GM12878 (cell line): ENCODE results near the gene RNF11. TPM values are rescaled to one million over a fixed set of nuclear protein-coding genes. Genes with fewer than 3 reads are reported as not detected.

Experiments
- polyA plus RNA-seq, 11 experiments: library from polyadenylated mRNA; depleted of rRNA in 4 of 11; unstranded in 6 of 11; stranded (reverse) in 5 of 11; fragments of >200 nt; fragmentation: Nextera tagmentation in 4 of 11; fragmentation: Illumina TruSeq in 1 of 11; extraction: Ambion mirVana in 4 of 11; extraction: Trizol in 1 of 11; gene quantifications; 1 replicate in 1 of 11; 2 replicates in 10 of 11; pipeline versions ENCODE4 v1.2.1 to v1.2.3, GENCODE V29; 2011 to 2016; ENCODE audit warnings: inconsistent platforms in 2 of 11, missing spikeins in 2 of 11, low read depth in 1 of 11
- total RNA-seq, 4 experiments: library from RNA; depleted of rRNA in 3 of 4; stranded (reverse); fragments of >200 nt in 3 of 4; fragmentation: Illumina TruSeq in 1 of 4; extraction: Trizol in 1 of 4; gene quantifications; 2 replicates each; pipeline versions ENCODE4 v1.2.1 to v1.2.3, GENCODE V29; 2013 to 2021
- TF ChIP-seq, protein P1 (sequence below): fragments of 450-650 bp; IDR thresholded peaks from 2 replicates; pipeline ENCODE4 v1.6.1; 2017; ENCODE audit warnings: antibody characterized with exemption, mild to moderate bottlenecking, moderate library complexity
- TF ChIP-seq, protein P2 (sequence below): fragments of 450-650 bp; formaldehyde crosslinking; IDR thresholded peaks from 2 replicates; pipeline ENCODE4 v1.4.0; 2022; ENCODE audit warnings: mild to moderate bottlenecking, moderate library complexity
- TF ChIP-seq, protein P3 (sequence below): fragments of 450-650 bp; IDR thresholded peaks from 2 replicates; pipeline ENCODE4 v1.6.1; 2018; ENCODE audit warnings: borderline replicate concordance, mild to moderate bottlenecking; ENCODE audit not compliant: partially characterized antibody

The RNF11 gene
- total and polyA plus RNA-seq, 10 of the 15 experiments (the other 5 are each of a cell fraction or from before 2014, with no cell fraction given): 9.5 to 43.6 (median 32.3) TPM

DNA sequence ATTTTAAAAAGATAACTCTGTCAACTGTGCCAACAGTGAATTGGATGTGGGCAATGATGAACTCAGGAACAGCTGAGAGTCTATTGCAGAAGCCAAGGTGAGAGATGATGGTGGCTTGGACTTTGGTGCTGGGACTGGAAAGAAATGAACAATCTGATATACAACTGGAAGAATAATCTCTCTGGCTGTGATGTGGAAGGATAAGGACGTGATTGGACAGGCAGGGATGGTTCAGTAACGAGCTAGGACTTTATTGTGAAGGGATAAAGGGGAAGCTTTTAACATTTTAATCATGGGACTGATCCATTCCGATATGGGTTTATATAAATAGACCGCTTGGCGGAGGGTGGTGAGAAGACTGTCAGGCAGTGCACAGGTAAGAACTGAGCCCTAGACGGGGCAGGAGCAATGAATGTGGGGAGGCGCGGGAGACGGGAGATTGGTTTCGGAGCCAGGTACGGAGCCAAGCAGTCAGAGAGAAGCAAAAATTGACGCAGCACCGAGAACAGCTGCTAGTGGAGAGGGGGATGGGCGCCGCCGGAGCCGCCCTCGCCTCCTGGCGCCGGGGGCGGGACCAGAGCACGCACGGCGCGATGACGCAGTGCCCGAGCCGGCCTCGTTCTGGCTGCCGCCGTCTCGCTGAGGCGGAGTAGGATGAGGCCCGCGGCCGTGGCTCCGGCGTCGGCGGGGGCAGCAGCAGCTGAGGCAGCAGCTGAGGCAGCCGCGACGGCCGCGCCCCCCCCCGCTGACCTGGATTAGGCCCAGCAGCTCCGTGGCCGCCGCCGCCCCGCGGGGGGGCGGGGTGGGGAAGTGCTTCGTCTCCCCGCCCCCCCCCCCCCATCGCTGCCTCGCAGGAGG, at the start of gene RNF11 (continued):
- TF ChIP-seq, protein P1, sequence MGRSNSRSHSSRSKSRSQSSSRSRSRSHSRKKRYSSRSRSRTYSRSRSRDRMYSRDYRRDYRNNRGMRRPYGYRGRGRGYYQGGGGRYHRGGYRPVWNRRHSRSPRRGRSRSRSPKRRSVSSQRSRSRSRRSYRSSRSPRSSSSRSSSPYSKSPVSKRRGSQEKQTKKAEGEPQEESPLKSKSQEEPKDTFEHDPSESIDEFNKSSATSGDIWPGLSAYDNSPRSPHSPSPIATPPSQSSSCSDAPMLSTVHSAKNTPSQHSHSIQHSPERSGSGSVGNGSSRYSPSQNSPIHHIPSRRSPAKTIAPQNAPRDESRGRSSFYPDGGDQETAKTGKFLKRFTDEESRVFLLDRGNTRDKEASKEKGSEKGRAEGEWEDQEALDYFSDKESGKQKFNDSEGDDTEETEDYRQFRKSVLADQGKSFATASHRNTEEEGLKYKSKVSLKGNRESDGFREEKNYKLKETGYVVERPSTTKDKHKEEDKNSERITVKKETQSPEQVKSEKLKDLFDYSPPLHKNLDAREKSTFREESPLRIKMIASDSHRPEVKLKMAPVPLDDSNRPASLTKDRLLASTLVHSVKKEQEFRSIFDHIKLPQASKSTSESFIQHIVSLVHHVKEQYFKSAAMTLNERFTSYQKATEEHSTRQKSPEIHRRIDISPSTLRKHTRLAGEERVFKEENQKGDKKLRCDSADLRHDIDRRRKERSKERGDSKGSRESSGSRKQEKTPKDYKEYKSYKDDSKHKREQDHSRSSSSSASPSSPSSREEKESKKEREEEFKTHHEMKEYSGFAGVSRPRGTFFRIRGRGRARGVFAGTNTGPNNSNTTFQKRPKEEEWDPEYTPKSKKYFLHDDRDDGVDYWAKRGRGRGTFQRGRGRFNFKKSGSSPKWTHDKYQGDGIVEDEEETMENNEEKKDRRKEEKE: no peak
- TF ChIP-seq, protein P2, sequence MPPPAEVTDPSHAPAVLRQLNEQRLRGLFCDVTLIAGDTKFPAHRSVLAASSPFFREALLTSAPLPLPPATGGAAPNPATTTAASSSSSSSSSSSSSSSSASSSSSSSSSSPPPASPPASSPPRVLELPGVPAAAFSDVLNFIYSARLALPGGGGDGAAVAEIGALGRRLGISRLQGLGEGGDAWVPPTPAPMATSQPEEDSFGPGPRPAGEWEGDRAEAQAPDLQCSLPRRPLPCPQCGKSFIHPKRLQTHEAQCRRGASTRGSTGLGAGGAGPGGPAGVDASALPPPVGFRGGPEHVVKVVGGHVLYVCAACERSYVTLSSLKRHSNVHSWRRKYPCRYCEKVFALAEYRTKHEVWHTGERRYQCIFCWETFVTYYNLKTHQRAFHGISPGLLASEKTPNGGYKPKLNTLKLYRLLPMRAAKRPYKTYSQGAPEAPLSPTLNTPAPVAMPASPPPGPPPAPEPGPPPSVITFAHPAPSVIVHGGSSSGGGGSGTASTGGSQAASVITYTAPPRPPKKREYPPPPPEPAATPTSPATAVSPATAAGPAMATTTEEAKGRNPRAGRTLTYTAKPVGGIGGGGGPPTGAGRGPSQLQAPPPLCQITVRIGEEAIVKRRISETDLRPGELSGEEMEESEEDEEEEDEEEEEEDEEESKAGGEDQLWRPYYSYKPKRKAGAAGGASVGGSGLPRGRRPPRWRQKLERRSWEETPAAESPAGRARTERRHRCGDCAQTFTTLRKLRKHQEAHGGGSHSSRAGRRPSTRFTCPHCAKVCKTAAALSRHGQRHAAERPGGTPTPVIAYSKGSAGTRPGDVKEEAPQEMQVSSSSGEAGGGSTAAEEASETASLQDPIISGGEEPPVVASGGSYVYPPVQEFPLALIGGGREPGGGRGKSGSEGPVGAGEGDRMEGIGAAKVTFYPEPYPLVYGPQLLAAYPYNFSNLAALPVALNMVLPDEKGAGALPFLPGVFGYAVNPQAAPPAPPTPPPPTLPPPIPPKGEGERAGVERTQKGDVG: no peak
- TF ChIP-seq, protein P3, sequence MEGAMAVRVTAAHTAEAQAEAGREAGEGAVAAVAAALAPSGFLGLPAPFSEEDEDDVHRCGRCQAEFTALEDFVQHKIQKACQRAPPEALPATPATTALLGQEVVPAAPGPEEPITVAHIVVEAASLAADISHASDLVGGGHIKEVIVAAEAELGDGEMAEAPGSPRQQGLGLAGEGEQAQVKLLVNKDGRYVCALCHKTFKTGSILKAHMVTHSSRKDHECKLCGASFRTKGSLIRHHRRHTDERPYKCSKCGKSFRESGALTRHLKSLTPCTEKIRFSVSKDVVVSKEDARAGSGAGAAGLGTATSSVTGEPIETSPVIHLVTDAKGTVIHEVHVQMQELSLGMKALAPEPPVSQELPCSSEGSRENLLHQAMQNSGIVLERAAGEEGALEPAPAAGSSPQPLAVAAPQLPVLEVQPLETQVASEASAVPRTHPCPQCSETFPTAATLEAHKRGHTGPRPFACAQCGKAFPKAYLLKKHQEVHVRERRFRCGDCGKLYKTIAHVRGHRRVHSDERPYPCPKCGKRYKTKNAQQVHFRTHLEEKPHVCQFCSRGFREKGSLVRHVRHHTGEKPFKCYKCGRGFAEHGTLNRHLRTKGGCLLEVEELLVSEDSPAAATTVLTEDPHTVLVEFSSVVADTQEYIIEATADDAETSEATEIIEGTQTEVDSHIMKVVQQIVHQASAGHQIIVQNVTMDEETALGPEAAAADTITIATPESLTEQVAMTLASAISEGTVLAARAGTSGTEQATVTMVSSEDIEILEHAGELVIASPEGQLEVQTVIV: no peak
- TF ChIP-seq, all 136 proteins: peak for 38
